Activated CD4-positive, CD25-positive, alpha-beta regulatory T cell (primary cell): Measurements from ENCODE around the gene APOA4.

Experiments used
- DNase-seq, 4 experiments: peaks; one replicate each; lab custom pipeline; 2025; lab: John Stamatoyannopoulos, UW

The APOA4 gene

DNA sequence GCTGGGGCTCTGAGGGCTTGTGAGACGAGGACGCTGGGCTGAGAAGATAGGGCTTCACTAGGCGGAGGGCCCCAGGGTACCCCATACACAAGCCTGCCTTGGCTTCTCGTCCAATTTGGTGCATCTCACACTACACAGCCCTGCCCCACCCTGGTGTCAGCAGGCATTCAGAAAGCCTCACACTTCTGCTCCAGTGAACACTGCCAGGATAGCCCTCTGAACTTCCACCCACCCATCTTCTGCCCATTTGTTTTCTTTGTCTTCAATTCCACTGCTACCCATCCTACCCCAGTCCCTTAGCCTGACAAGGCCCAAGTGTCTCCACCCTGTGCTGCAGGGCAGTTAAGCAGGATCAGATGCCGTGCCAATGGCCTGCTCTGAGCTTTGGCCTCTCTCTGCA is 48.4 kb downstream of the APOA4 start:
- no peak for DNase-seq

DNA sequence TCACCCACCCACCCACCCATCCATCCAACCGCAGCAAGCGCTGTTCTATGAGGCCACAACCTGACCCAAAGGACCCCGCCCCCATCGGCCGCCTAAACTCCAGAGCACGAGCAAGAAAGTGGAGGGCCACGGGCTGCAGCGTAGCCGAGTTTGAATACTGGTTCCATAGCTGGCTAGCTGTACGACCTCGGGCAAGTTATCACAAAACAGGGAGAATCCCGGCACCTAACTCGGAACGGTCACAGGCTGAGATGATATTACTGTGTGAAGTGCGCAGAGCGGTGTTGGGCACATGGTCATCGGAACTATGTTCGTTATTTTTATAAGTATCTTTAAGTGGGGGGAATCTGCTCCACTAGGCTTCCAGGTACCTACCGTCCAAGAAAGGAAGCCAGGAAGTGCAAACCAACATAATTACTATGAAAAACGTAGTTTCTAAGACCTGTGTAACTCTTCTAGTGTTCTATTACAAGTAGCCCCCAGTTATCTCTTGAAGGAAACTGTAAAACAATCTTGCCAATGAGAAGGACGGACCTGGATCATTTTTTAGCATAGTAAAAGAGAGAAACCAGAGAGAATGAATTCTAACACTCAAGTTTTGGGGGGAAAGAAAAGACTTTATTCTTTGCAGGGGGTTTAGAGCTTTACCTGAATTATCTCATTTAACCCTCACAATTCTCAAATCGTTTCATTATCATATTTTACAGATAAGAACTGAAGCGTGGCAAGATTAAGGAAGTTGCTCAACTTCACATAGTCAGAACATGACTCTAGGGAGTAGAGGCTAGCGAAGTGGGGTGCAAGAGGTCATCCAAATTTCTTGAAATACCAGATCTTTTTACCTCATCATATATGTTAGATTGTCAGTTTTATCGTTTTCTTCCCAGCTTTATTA is 49.7 kb downstream of the APOA4 start:
- no peak for DNase-seq

DNA sequence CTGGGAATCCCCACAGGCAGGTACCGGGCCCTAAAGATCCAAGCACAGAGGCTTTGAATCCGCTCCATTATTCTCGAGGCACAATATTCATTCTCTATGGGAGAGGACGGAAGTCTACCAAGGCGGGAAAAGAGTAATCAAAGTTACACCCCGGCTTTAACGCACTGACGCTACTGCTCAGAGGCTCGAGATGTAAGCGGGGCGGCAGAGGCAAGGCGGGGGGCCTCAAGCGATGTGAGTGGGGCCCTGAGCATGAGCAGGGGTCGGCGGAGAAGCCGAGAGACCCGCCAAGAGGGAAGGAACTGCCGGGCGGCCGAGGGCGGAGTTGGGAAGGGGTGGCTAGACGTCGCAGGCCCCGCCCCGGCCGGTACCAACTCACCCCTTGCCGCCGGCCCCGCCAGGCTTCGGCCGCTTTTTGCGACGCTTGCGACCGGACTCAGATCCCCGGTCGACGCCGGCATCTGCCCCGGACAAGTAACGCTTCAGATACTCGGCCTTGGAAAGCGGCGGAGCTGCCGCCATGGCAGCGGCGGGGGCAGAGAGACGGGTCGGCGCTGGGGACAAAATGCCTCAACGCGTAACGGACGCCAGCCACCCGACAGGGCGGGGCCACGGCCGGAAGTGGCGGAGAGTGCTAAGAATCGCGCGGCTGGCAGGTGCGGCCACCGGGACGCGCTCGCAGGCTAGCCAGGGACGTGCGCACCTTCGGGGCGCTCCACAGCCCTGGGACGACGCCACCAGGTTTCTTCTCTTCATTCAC is 50.5 kb downstream of the APOA4 start, which contains the start of gene BUD13:
TSS of gene BUD13 (minus strand) at position 545 of the 760 bp plus-strand sequence. CDS start at position 522, 23 bp downstream.
- DNase-seq: peak; percentile 89 to 92 (median 92)

DNA sequence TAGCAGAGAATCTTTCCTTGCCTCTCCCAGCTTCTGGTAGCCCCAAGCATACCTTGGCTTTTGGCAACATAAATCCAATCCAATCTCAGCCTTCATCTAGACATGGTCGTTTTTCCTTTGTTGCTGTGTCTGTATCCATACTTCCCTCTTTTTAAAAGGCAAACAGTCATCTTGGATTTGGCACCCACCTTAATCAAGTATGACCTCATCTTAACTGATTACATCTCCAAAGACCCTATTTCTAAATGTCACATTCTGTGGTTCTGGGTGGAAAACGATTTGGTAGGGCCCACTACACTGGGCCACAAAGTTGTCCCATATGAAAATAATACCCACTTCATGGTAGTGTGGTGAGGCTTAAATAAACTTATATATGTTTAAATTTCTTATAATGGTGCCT is 51.2 kb downstream of the APOA4 start:
- DNase-seq: no peak
